ENCODE results near the gene PRAME.

Gene PRAME

GRCh38 chr22:22578702-22579424 lies 19.8 kb upstream of the PRAME start:
- no peak for FAIRE-seq

DNA sequence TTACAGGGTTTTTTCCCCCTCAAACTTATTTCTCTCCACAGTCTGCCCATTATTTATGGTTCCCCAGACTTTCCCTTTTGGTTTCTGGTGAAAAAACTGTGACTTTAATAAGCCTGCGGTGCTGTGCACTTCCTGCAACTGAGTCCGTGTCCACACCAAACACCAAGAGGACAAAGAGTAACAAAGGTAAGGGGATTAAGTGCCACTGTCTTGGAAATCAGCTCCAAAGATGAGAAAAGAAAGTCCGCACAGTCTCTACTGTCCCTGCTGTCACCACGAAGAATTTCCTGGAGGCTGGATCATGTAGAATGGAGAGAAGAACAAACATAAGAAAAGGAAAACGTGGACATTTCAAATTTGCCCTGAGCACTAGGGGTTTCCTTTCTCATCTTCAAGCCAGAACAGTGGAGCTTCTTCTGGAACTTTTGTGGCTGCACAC lies 17.9 kb upstream of the PRAME start:
- FAIRE-seq: no peak

GRCh38 chr22:22576244-22576988 lies 17.4 kb upstream of the PRAME start:
- FAIRE-seq: no peak

DNA sequence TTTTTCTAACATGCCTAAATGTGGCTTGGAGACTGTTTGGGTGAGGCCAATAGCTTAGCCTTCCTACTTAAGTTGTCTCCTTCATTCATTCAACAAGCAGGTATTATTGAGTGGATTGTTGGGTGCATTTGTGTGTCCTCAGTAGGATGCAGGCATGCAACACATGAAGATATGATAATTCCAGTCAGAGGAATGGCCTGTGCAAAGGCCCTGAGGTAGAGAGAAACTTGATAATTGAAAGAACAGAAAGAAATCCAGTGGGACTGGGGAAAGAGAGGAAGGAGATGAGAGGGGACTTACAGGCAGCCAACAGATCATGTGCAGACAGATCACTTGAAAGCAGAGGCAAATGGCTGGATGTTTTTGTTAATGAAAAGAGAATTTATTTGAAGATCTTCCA lies 15.3 kb upstream of the PRAME start:
- no peak for FAIRE-seq

DNA sequence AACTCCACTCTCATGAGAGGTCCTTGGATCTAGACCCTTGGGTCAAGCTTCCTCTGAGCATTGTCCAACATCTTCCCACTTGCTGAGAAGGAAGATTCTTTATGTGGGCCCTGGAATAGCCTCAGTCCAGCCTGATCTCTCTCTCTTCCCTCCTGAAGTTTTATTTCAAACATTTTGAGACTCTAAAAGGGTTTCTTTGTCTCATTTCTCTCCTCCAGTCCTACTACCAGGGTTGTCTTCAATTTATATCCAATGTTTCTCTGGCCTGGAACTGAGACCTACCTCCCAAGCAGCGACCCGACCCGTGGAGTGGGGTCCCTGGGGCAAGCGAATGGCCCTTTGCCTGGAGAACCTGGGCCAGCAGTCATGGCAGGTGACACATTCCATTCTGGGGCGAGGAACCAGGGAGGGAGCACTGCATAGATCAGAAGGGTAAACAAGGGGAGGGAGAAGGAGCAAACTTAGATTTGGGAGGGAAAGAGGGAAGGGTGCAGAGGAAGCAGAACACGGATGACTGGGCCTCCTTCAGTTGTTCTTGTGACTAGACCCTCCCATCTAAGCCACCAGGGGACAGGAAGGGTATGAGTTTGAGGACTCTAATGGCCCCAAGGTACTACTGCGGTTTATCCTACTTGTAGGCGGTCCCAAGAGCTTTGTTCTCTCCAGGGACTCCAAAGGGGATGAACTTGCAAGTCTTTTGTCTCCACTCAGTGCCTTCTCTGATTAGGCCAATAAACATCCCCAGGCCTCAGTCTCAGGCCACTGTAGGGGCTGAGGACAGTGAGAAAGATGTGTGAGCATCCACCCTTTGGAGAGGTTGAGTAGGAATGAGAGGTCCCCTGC lies 14.2 kb upstream of the PRAME start:
- no peak for FAIRE-seq

- no peak for FAIRE-seq
These were observed 12.8 kb upstream of the PRAME start for GRCh38 chr22:22571862-22572261.

GRCh38 chr22:22571429-22571828 lies 12.4 kb upstream of the PRAME start:
- FAIRE-seq: no peak

GRCh38 chr22:22569218-22569617 lies 10.2 kb upstream of the PRAME start:
- no peak for FAIRE-seq

- no peak for FAIRE-seq
These were observed 6.9 kb upstream of the PRAME start for GRCh38 chr22:22565981-22566380.

DNA sequence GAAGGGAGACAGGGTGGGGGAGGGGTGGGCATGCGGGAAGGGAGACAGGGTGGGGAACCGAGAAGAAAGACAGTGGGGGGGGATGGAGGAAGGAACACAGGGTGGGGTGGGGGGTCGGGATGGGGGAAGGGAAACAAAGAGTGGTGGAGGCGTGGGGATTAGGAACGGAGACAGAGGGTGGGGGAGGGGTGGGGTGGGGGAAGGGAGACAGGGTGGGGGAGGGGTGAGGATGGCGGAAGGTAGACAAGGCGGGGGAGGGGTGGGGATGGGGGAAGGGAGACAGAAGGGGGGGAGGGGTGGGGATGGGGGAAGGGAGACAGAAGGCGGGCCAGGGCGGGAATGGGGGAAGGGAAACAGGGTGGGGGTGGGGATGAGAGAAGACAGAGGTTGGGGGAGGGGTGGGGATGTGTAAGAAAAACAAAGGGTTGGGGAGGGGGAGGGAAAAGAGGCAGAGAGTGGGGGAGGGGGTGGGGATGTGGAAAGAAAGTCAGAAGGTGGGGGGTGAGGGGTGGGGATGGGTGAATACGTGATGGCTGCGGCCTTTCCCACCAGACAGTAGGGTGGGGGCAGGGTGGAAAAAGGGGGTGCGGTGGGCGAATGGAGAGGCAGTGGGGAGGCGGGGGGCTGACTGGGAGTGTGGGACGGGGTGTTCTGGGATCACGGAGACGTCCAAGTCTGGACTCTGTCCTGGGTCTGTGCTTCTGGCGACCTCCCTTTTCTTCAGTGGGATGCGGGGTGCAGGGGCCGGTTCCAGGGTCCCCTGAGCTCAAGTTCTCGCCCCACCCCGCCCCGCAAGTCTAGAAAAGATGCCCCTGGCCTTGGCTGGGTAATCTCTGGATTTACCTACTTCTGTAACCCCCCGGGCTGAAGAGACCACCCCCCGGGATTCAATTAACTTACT lies 744 bp downstream of the PRAME start:
- FAIRE-seq: no peak

GRCh38 chr22:22556995-22557925 lies 1.8 kb downstream of the PRAME start:
- FAIRE-seq: no peak

DNA sequence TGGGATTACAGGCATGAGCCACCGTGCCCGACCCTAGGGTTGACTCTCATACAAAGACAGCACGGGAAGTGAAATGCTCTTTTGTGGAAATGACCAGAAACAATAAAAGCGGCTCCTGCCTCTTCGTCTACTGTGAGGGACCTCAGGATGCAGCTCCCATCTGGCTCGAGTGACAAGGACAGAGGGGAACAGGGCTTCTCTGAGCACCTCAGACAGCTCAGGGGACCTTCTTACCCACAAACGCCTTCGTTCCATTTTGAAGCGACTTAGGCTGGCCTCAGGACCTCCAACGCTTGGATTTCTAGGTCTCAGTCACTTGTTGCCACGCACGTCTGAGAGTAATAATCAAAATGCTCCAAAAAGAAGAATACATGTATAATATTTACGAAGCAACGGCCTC lies 2.5 kb downstream of the PRAME start:
- no peak for FAIRE-seq

- no peak for FAIRE-seq
These were observed 3.5 kb downstream of the PRAME start for GRCh38 chr22:22555596-22555995.

DNA sequence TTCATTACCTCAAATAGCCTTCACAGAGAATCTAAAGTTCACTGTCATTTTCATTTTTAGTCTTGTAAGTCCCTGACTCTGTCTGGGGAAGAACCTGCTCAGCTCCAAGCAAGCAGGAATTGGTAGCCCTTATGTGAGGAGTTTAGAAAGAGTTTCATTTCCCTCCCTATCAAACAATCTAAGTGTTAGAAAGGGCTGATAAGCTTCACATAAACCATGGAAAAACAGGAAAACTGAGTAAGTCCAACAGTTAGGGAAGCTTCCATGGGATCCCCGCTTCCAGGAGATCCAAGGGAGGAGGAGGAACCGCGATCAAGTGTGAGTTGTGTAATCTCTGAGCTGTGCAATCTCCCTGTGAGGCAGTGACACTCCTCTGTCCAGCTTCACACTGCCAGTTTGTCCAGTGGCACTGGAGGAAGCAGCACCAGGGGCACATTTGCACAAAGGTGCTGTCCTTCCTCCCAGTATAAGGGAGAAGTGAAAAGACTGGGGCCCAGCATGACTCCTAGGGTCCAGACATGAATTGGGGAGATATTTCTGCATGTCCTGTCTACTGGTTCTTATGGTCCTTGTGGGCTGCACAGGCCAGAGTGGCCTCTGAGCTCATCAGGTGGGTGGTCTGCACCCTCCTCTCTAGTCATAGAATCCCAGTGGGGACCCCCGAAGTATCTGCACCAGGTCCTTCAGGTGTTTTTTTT lies 4.3 kb downstream of the PRAME start:
- no peak for FAIRE-seq

DNA sequence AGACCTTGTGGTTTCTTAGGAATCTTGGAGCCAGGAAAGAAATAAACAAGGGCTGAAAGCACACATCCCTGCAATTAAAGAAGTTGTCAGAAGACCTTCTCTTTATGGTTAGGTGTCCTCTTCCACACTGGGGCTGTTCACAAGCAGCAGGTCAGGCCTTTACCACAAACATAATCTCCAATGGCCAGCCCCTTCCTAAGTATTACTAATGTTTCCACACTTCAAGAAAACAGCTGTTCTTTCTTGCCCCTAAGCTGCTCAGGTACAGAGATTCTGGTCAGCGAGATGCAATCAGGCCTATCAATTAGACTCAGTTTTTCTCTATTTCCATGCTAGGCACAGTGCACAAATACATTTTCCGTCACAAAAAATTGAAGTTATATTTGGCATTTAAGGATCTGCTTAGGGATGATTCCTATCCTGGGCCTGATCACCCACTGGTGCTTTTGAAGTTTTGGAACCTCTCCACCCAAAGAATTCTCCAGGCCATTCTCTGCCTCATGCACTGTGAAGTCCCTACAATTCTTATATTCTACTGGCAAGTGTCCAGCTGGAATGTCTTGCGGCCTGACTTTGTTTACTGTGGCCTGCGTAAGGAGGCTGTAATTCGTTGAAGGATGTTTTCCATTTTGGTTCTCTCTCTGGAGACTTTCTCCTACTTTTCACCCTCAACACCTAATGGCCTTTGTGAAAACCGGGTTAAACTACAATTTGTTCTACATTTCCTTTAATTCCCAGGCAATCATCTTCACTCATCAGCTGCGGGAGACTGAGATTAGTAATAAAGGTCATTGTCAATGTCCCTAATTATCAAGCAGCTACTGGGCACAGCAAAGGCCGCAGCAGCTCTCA lies 5.1 kb downstream of the PRAME start:
- FAIRE-seq: no peak

DNA sequence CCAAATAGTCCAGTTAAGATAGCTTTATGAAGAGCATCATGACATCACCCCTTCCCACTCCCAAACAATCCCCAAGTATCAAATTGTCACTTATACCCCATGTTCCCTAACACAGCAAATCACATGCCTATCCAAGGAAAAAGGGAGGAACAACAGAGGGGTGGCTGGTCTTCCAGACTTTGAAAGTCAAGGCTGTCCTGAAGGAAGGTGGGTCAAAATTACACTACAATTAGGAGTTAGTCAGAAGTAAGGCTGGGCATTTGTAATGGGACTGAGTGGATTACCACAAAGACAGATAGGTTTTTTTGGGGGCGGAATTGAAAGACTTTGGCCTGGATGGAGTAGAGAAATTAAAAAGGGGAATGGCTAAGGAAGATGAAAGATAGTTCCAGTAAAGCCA lies 5.9 kb downstream of the PRAME start:
- FAIRE-seq: no peak

DNA sequence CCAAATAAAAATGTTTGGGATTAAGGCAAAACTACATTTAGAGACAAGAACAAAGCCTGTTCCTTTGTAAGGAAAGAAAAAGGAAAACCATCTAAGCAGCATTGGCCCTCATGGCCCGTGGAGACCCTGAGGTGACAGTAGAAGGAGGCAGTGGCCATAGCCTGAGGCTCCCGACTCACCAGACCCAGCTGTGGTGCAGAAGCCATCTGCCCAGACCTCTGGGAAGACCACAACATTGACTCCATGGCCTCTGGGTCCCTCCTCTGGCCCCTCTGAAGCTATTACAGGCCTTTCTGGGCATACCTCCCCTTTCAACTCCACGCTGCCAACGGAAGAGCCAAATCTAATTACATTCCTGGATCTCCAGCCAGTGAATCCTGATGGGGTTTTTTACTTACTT lies 6.4 kb downstream of the PRAME start:
- FAIRE-seq: no peak

GRCh38 chr22:22550789-22551434 lies 8.2 kb downstream of the PRAME start:
- FAIRE-seq: no peak

DNA sequence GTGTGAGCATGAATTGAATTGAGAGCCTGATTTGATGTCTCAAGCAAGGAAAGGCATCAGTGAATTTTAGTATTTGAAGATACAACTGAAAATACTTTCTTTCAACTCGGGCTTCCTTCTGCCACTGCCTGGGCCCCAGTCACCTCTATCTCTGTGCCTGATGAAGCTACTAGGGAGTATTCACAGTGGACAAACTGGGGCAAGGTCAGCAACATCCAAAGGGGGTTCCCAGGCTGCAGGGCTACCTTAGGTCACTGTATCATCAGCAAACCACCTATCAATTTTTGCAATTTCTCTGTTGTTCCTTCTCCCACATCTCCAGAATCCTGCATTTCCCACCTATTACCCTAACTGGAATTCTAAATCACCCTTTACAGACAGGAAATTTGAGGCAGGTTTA lies 10.2 kb downstream of the PRAME start:
- no peak for FAIRE-seq
